HG03442 (cell line): ENCODE data around the gene PLEKHB1.

Source experiments
- ATAC-seq: cut with Tn5 transposase; IDR thresholded peaks from one replicate; pipeline ENCODE4 v1.9.1; 2021; ENCODE audit warnings: mild to moderate bottlenecking, moderate library complexity; ENCODE audit not compliant: unreplicated experiment

Gene PLEKHB1

GRCh38 chr11:73645972-73646631 is at the start of gene PLEKHB1:
TSS of gene PLEKHB1 (plus strand) at chr11:73646581. CDS start at chr11:73646609, 28 bp downstream.
- no peak for ATAC-seq

GRCh38 chr11:73597336-73597955 is 48.9 kb upstream of the PLEKHB1 start:
- no peak for ATAC-seq

- peak; percentile 84 for ATAC-seq
Observed at GRCh38 chr11:73597956-73598718, 48.2 kb upstream of the PLEKHB1 start, which contains the start of gene FAM168A. TSS of gene FAM168A (minus strand) at chr11:73598112. CDS start at chr11:73468474, 129,638 bp downstream.

GRCh38 chr11:73598719-73599379 is 47.5 kb upstream of the PLEKHB1 start:
- no peak for ATAC-seq

- no peak for ATAC-seq
Observed at GRCh38 chr11:73612601-73613140, 33.7 kb upstream of the PLEKHB1 start.

GRCh38 chr11:73614591-73614990 is 31.8 kb upstream of the PLEKHB1 start:
- ATAC-seq, result no peak

GRCh38 chr11:73622926-73623593 is 23.3 kb upstream of the PLEKHB1 start:
- no peak for ATAC-seq

- ATAC-seq, result no peak
Observed at GRCh38 chr11:73623686-73624085, 22.7 kb upstream of the PLEKHB1 start.

- ATAC-seq, result no peak
Observed at GRCh38 chr11:73625696-73626318, 20.6 kb upstream of the PLEKHB1 start.

GRCh38 chr11:73629907-73630306 is 16.5 kb upstream of the PLEKHB1 start:
- no peak for ATAC-seq

GRCh38 chr11:73632996-73633395 is 13.4 kb upstream of the PLEKHB1 start:
- no peak for ATAC-seq

- ATAC-seq, result no peak
Observed at GRCh38 chr11:73633999-73634398, 12.4 kb upstream of the PLEKHB1 start.

GRCh38 chr11:73635721-73636120 is 10.7 kb upstream of the PLEKHB1 start:
- ATAC-seq, result no peak

GRCh38 chr11:73636249-73636648 is 10.1 kb upstream of the PLEKHB1 start:
- ATAC-seq, result no peak

GRCh38 chr11:73637012-73637411 is 9.4 kb upstream of the PLEKHB1 start:
- ATAC-seq, result no peak

GRCh38 chr11:73640592-73640991 is 5.8 kb upstream of the PLEKHB1 start:
- ATAC-seq, result no peak

- no peak for ATAC-seq
Observed at GRCh38 chr11:73641668-73642067, 4.7 kb upstream of the PLEKHB1 start.

- no peak for ATAC-seq
Observed at GRCh38 chr11:73645121-73645969, 1.0 kb upstream of the PLEKHB1 start.

- ATAC-seq, result peak; percentile 74
Observed at GRCh38 chr11:73647459-73648100, 1.2 kb downstream of the PLEKHB1 start.
